Naive thymus-derived CD8-positive, alpha-beta T cell (primary cell): ENCODE results near the gene GH2. TPM values are rescaled to one million over a fixed set of nuclear protein-coding genes. Genes with fewer than 3 reads are reported as not detected.
"Not testable (repeated sequence)": the region's sequence is repeated elsewhere in the genome, so short reads cannot be mapped to it uniquely, and the experiment has no call there.

Source experiments
- ATAC-seq, 2 donors: fragments of 150-1000 bp; cut with Tn5 transposase in 1 of 2; sonication (Bioruptor Pico), chemical (Tn5 transposase) in 1 of 2; 1 replicate in 1 of 2; 2 replicates in 1 of 2; pipeline ENCODE4 v1.10.0; 2021; ENCODE audit warnings: mild to moderate bottlenecking in 2 of 2, moderate library complexity in 2 of 2
- POLR2A ChIA-PET: fragments of 350-600 bp; sonication (Branson Sonifier 250); formaldehyde crosslinking; loops from one replicate; lab custom pipeline; 2021; ENCODE audit warnings: antibody characterized with exemption; lab: Charles Lee
- DNase-seq, 10 donors: peaks; one replicate each; pipeline versions ENCODE4 v3.0.0 to v3.0.0-alpha.2; 2020 to 2022
- H3K27ac Mint-ChIP-seq, 10 donors: one replicate each; pipeline ENCODE4 v1.8.0; 2020 to 2022; ENCODE audit warnings: mild to moderate bottlenecking in 10 of 10, mixed read lengths in 10 of 10, moderate library complexity in 4 of 10, inconsistent platforms in 1 of 10
- H3K27me3 Mint-ChIP-seq, 5 donors: one replicate each; pipeline ENCODE4 v1.8.0; 2021 to 2022; ENCODE audit warnings: mixed read lengths in 5 of 5
- H3K36me3 Mint-ChIP-seq, 3 donors: one replicate each; pipeline ENCODE4 v1.8.0; 2020 to 2022; ENCODE audit warnings: mixed read lengths in 3 of 3, mild to moderate bottlenecking in 2 of 3, inconsistent platforms in 1 of 3
- H3K4me1 Mint-ChIP-seq, 4 donors: one replicate each; pipeline ENCODE4 v1.8.0; 2021 to 2022; ENCODE audit warnings: mixed read lengths in 4 of 4
- H3K4me3 Mint-ChIP-seq, 10 donors: one replicate each; pipeline ENCODE4 v1.8.0; 2020 to 2022; ENCODE audit warnings: mild to moderate bottlenecking in 10 of 10, mixed read lengths in 10 of 10, moderate library complexity in 6 of 10, inconsistent platforms in 1 of 10
- H3K9me3 Mint-ChIP-seq, 9 donors: one replicate each; pipeline ENCODE4 v1.8.0; 2020 to 2022; ENCODE audit warnings: mixed read lengths in 9 of 9, mild to moderate bottlenecking in 3 of 9, inconsistent platforms in 1 of 9, moderate library complexity in 1 of 9
- polyA plus RNA-seq, 3 donors: library from polyadenylated mRNA; unstranded; fragments of 300-500 nt; fragmentation: Illumina TruSeq; gene quantifications; one replicate each; pipeline ENCODE4 v1.2.3, GENCODE V29; 2021
- total RNA-seq, 8 experiments: library from RNA in 2 of 8; stranded (reverse) in 2 of 8; gene quantifications; one replicate each; pipeline ENCODE4 v1.2.3 and lab custom pipeline; 2021 to 2026

GH2 gene
- total and polyA plus RNA-seq, 5 experiments from 2014 or later = not detected

- H3K27ac Mint-ChIP-seq, H3K9me3 Mint-ChIP-seq, H3K4me3 Mint-ChIP-seq, POLR2A ChIA-PET, H3K36me3 Mint-ChIP-seq, ATAC-seq, DNase-seq, H3K27me3 Mint-ChIP-seq: not testable (repeated sequence)
- peaks cover 4 to 11% (median 9%) of the 10 kb centered on the region in 4 donors for H3K4me1 Mint-ChIP-seq
These were observed 3.4 kb upstream of the GH2 start for GRCh38 chr17:63885119-63885518.

- POLR2A ChIA-PET = interaction anchor here (0.6 to 0.7 kb wide), 2 partner anchors 144 to 1396 kb away, joined by 3 to 5 read pairs; no protein-coding TSS in a partner anchor
- DNase-seq, H3K9me3 Mint-ChIP-seq: not testable (repeated sequence)
These were observed 932 bp upstream of the GH2 start for GRCh38 chr17:63882626-63883126.

GRCh38 chr17:63881337-63881736 lies 407 bp downstream of the GH2 start:
- ATAC-seq, H3K9me3 Mint-ChIP-seq, H3K4me3 Mint-ChIP-seq, H3K27ac Mint-ChIP-seq, H3K4me1 Mint-ChIP-seq, H3K36me3 Mint-ChIP-seq, DNase-seq, POLR2A ChIA-PET, H3K27me3 Mint-ChIP-seq: not testable (repeated sequence)

More at GRCh38 chr17:63882626-63883126, 932 bp upstream of the GH2 start:
- not testable (repeated sequence) for H3K4me3 Mint-ChIP-seq, H3K27me3 Mint-ChIP-seq, H3K36me3 Mint-ChIP-seq, H3K4me1 Mint-ChIP-seq, H3K27ac Mint-ChIP-seq, ATAC-seq

- POLR2A ChIA-PET = no interaction called here
- Mint-ChIP-seq H3K4me3 (no peak overlapping the region), H3K36me3 (no peaks in the 10 kb centered on the region), H3K27ac (no peak overlapping the region), H3K4me1 (peaks cover 0 to 7% (median 3%) of the 10 kb centered on the region in 4 donors), H3K27me3 (no peaks in the 10 kb centered on the region), H3K9me3 (no peaks in the 10 kb centered on the region)
- ATAC-seq (no peak), DNase-seq (no peak)
These were observed 1.0 kb downstream of the GH2 start for GRCh38 chr17:63880706-63881105.

- POLR2A ChIA-PET, ATAC-seq, H3K4me3 Mint-ChIP-seq, DNase-seq, H3K36me3 Mint-ChIP-seq, H3K27me3 Mint-ChIP-seq, H3K9me3 Mint-ChIP-seq: not testable (repeated sequence)
- H3K27ac Mint-ChIP-seq = peak overlapping the region in 1 of 10 donors; percentile 50
- H3K4me1 Mint-ChIP-seq = peaks cover 0 to 12% (median 3%) of the 10 kb centered on the region in 4 donors
These were observed 3.3 kb downstream of the GH2 start for GRCh38 chr17:63878413-63878812.

GRCh38 chr17:63874693-63875092 lies 7.1 kb downstream of the GH2 start:
- not testable (repeated sequence) for ATAC-seq, H3K4me3 Mint-ChIP-seq, H3K36me3 Mint-ChIP-seq, H3K27ac Mint-ChIP-seq, H3K27me3 Mint-ChIP-seq, H3K9me3 Mint-ChIP-seq, DNase-seq, H3K4me1 Mint-ChIP-seq
- POLR2A ChIA-PET = interaction anchor here (0.6 kb wide), 1 partner anchor 229 kb away, joined by 3 read pairs; no protein-coding TSS in a partner anchor

GRCh38 chr17:63874061-63874626 lies 7.6 kb downstream of the GH2 start:
- POLR2A ChIA-PET = interaction anchor here (0.6 kb wide), 1 partner anchor 229 kb away, joined by 3 read pairs; no protein-coding TSS in a partner anchor
- not testable (repeated sequence) for H3K4me1 Mint-ChIP-seq, H3K27me3 Mint-ChIP-seq, H3K36me3 Mint-ChIP-seq, H3K4me3 Mint-ChIP-seq, H3K9me3 Mint-ChIP-seq, H3K27ac Mint-ChIP-seq, DNase-seq, ATAC-seq

- ATAC-seq, POLR2A ChIA-PET, H3K9me3 Mint-ChIP-seq, H3K36me3 Mint-ChIP-seq, H3K4me3 Mint-ChIP-seq, H3K27me3 Mint-ChIP-seq, H3K27ac Mint-ChIP-seq, H3K4me1 Mint-ChIP-seq, DNase-seq: not testable (repeated sequence)
These were observed 8.2 kb downstream of the GH2 start, which contains the start of gene CSH2 for GRCh38 chr17:63873577-63873976. Gene CSH2 (minus strand): TSS chr17:63873677. CDS start chr17:63873614, 63 bp downstream.

GRCh38 chr17:63871646-63872365 lies 9.9 kb downstream of the GH2 start:
- H3K27me3 Mint-ChIP-seq, DNase-seq, POLR2A ChIA-PET, H3K27ac Mint-ChIP-seq, H3K9me3 Mint-ChIP-seq, ATAC-seq, H3K36me3 Mint-ChIP-seq, H3K4me1 Mint-ChIP-seq, H3K4me3 Mint-ChIP-seq: not testable (repeated sequence)

- not testable (repeated sequence) for H3K27me3 Mint-ChIP-seq
These were observed 11.5 kb downstream of the GH2 start for GRCh38 chr17:63870292-63870665.

GRCh38 chr17:63869491-63870291 lies 12.1 kb downstream of the GH2 start:
- H3K9me3 Mint-ChIP-seq, POLR2A ChIA-PET, H3K4me3 Mint-ChIP-seq, H3K27ac Mint-ChIP-seq, H3K4me1 Mint-ChIP-seq, DNase-seq, H3K36me3 Mint-ChIP-seq, ATAC-seq, H3K27me3 Mint-ChIP-seq: not testable (repeated sequence)

More at GRCh38 chr17:63870292-63870665, 11.5 kb downstream of the GH2 start:
- H3K4me1 Mint-ChIP-seq, H3K4me3 Mint-ChIP-seq, POLR2A ChIA-PET, ATAC-seq, H3K27ac Mint-ChIP-seq, H3K36me3 Mint-ChIP-seq, H3K9me3 Mint-ChIP-seq, DNase-seq: not testable (repeated sequence)

- H3K36me3 Mint-ChIP-seq, H3K27ac Mint-ChIP-seq, DNase-seq, H3K4me1 Mint-ChIP-seq, H3K4me3 Mint-ChIP-seq, H3K9me3 Mint-ChIP-seq, POLR2A ChIA-PET, H3K27me3 Mint-ChIP-seq: not testable (repeated sequence)
- peak in 1 of 2 donors; percentile 39 for ATAC-seq
These were observed 15.1 kb downstream of the GH2 start for GRCh38 chr17:63866625-63867024.

GRCh38 chr17:63859257-63859656 lies 22.5 kb downstream of the GH2 start:
- Mint-ChIP-seq H3K27ac (no peak overlapping the region), H3K9me3 (no peaks in the 10 kb centered on the region), H3K36me3 (no peaks in the 10 kb centered on the region), H3K4me1 (no peaks in the 10 kb centered on the region), H3K4me3 (no peak overlapping the region), H3K27me3 (peaks cover 0 to 6% (median 0%) of the 10 kb centered on the region in 5 donors)
- DNase-seq = no peak
- POLR2A ChIA-PET = no interaction called here
- no peak for ATAC-seq
